Measurements from ENCODE around the gene NOS1AP.

NOS1AP gene

GRCh38 chr1:162388615-162389014, 319.1 kb downstream of the NOS1AP start:
- peak overlapping the region; percentile 5; the same call in 1 of the 2 replicates for H3K27ac ChIP-seq
- TF ChIP-seq ZFX (IDR thresholded peaks at IDR 0.05), result no peak
- TF ChIP-seq, protein P1, sequence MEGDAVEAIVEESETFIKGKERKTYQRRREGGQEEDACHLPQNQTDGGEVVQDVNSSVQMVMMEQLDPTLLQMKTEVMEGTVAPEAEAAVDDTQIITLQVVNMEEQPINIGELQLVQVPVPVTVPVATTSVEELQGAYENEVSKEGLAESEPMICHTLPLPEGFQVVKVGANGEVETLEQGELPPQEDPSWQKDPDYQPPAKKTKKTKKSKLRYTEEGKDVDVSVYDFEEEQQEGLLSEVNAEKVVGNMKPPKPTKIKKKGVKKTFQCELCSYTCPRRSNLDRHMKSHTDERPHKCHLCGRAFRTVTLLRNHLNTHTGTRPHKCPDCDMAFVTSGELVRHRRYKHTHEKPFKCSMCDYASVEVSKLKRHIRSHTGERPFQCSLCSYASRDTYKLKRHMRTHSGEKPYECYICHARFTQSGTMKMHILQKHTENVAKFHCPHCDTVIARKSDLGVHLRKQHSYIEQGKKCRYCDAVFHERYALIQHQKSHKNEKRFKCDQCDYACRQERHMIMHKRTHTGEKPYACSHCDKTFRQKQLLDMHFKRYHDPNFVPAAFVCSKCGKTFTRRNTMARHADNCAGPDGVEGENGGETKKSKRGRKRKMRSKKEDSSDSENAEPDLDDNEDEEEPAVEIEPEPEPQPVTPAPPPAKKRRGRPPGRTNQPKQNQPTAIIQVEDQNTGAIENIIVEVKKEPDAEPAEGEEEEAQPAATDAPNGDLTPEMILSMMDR (conservative IDR thresholded peaks at IDR 0.05), result no peak

- no peak for TF ChIP-seq ZFX (IDR thresholded peaks at IDR 0.05)
- TF ChIP-seq, protein P1 (conservative IDR thresholded peaks at IDR 0.05), result no peak
- peak overlapping the region; percentile 5; the same call in 1 of the 2 replicates for H3K27ac ChIP-seq
These were observed 319.7 kb downstream of the NOS1AP start for GRCh38 chr1:162389021-162389818.

GRCh38 chr1:162389971-162390370, 320.5 kb downstream of the NOS1AP start:
- no peak for TF ChIP-seq ZFX (IDR thresholded peaks at IDR 0.05)
- TF ChIP-seq, protein P1 (conservative IDR thresholded peaks at IDR 0.05), result no peak
- H3K27ac ChIP-seq, result no peak overlapping the region

DNA sequence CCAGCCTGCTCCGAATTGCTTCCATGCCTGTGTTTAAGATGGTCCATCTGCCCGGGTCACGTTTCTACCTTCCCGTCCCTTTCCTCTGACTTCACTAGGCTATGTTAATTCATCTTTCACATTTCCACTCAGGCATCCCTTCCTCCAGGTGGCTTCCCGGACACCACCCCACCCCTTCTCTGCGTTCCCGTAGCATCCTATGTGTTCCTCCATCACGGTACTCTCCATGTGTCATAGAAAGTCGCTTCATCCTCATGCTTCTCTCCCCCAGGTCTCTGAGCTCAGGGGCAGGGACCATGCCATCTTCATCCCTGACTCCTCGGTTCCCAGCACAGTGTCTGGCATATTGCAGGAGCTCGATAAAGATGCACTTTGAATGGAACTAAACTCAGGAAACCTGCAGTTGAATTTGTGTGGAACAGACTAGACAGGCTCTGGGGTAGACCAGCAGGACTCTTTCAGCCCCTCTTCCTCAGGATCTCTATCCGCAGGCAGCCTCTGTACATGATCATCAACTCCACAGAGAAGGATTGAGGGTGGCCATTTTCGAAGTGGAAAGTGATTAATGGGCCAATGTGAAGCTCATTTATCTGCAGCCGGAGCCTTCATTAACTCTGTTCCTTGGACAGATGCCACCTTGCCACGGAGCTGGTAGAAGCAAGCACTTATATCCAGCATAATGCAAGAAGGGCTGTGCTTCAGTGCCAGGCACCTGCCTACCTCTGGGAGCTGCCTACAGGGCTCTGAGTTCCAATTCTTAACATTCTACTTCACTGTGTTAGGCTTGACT, 321.1 kb downstream of the NOS1AP start:
- TF ChIP-seq, protein P1 (conservative IDR thresholded peaks at IDR 0.05), result no peak
- no peak for TF ChIP-seq ZFX (IDR thresholded peaks at IDR 0.05)
- H3K27ac ChIP-seq, result no peak overlapping the region

GRCh38 chr1:162391790-162392563, 322.5 kb downstream of the NOS1AP start:
- no peak overlapping the region for H3K27ac ChIP-seq

DNA sequence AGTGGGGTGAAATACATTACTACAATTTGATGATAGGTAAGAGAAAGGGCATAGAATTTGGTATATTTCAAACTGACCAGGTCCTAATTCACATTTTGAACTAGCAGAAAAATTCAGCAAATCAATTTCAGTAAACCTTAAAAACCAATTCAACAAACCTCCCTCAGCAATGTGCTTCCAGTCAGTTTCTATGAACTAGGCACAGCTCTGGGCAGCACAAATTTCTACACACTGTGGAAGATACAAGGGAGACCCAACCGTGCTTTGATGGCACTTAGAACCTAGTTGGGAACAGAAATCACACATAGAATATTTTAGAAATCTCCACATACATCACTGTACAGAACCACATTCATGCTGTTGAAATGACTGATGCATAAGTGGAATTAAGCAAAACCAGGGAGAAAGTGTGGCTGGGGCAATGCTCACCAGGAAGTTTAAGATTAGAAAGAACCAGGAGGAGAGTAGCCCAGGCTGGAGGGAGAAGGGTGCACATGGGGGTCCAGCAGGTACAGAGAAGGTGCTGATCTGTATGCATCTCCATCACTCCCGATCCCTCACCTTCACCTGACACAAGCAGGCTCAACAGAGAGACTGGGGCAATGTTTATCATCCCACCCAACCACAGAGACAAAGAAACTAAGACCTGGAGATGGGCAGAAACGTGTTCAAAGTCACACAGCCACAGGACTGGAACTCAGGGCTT, 326.9 kb downstream of the NOS1AP start:
- no peak overlapping the region for H3K27ac ChIP-seq
- TF ChIP-seq, protein P1 (conservative IDR thresholded peaks at IDR 0.05), result no peak
- no peak for TF ChIP-seq ZFX (IDR thresholded peaks at IDR 0.05)

More at GRCh38 chr1:162391790-162392563, 322.5 kb downstream of the NOS1AP start:
- TF ChIP-seq ZFX (IDR thresholded peaks at IDR 0.05), result no peak
- TF ChIP-seq, protein P1 (conservative IDR thresholded peaks at IDR 0.05), result peak; percentile 95

All from C4-2B (cell line).